Activated naive CD8-positive, alpha-beta T cell treated with anti-CD3 and anti-CD28 coated beads, Interleukin-2, amount 10 ng/mL, durations not matched to agents 7 days and 5 days (primary cell): ENCODE results near the gene TAP2. TPM values are rescaled to one million over a fixed set of nuclear protein-coding genes. Genes with fewer than 3 reads are reported as not detected.
"Not testable (repeated sequence)": the region's sequence is repeated elsewhere in the genome, so short reads cannot be mapped to it uniquely, and the experiment has no call there.

ENCODE experiments used
- ATAC-seq: fragments of 150-1000 bp; cut with Tn5 transposase; one replicate; pipeline ENCODE4 v1.10.0; 2021; ENCODE audit warnings: low read depth, moderate library complexity
- POLR2A ChIA-PET: fragments of 350-600 bp; sonication (Branson Sonifier 250); formaldehyde crosslinking; loops from one replicate; lab custom pipeline; 2021; ENCODE audit warnings: antibody characterized with exemption; lab: Charles Lee
- DNase-seq: peaks from one replicate; pipeline ENCODE4 v3.0.0; 2021
- H3K27ac Mint-ChIP-seq: one replicate; pipeline ENCODE4 v1.8.0; 2022; ENCODE audit warnings: mild to moderate bottlenecking, mixed read lengths
- H3K27me3 Mint-ChIP-seq: one replicate; pipeline ENCODE4 v1.8.0; 2022; ENCODE audit warnings: mild to moderate bottlenecking, moderate library complexity, mixed read lengths
- H3K36me3 Mint-ChIP-seq: one replicate; pipeline ENCODE4 v1.8.0; 2021; ENCODE audit warnings: mild to moderate bottlenecking, mixed read lengths
- H3K4me1 Mint-ChIP-seq: one replicate; pipeline ENCODE4 v1.8.0; 2021; ENCODE audit warnings: mixed read lengths
- H3K4me3 Mint-ChIP-seq: one replicate; pipeline ENCODE4 v1.8.0; 2022; ENCODE audit warnings: mild to moderate bottlenecking, moderate library complexity, mixed read lengths
- H3K9me3 Mint-ChIP-seq: one replicate; pipeline ENCODE4 v1.8.0; 2021; ENCODE audit warnings: mixed read lengths
- total RNA-seq, 2 experiments: library from RNA; stranded (reverse); gene quantifications; one replicate each; pipeline ENCODE4 v1.2.3, GENCODE V29; 2021

Gene TAP2
- 100 to 1,000 TPM; 209 to 210 TPM for total RNA-seq

- Mint-ChIP-seq H3K27ac (peak within 1 kb of the TSS; percentile 100), H3K4me1 (peaks cover 75% of the 10 kb centered on the region), H3K4me3 (peak within 1 kb of the TSS; percentile 72), H3K27me3 (no peaks in the 10 kb centered on the region), H3K36me3 (peaks cover 69% of the 10 kb centered on the region), H3K9me3 (no peaks in the 10 kb centered on the region)
- POLR2A ChIA-PET = interaction anchor here (0.5 to 10.7 kb wide), 19 partner anchors 9 to 643 kb away, joined by 3 to 773 read pairs (median 5); partner anchors contain the start of genes BRD2, HLA-DMA, HLA-DMB and PSMB9
- DNase-seq (peak; percentile 100), ATAC-seq (peak; percentile 79)
These were observed at the start of gene TAP2 for GRCh38 chr6:32838114-32838958. TSS of gene TAP2 (minus strand) at chr6:32838739. CDS start at chr6:32838233, 506 bp downstream.

- POLR2A ChIA-PET = interaction anchor here (1.0 kb wide), 1 partner anchor 84 kb away, joined by 3 read pairs; no protein-coding TSS in a partner anchor
- H3K27ac Mint-ChIP-seq = no peak overlapping the region
- no peak for DNase-seq
- peaks cover 12% of the 10 kb centered on the region for H3K27me3 Mint-ChIP-seq
- peaks cover 1% of the 10 kb centered on the region for H3K36me3 Mint-ChIP-seq
- peaks cover 2% of the 10 kb centered on the region for H3K4me1 Mint-ChIP-seq
- H3K4me3 Mint-ChIP-seq = no peak overlapping the region
- no peak for ATAC-seq
- no peaks in the 10 kb centered on the region for H3K9me3 Mint-ChIP-seq
These were observed 49.1 kb upstream of the TAP2 start for GRCh38 chr6:32887616-32888015.

GRCh38 chr6:32886681-32887383 lies 48.3 kb upstream of the TAP2 start:
- ATAC-seq = no peak
- no peaks in the 10 kb centered on the region for H3K9me3 Mint-ChIP-seq
- POLR2A ChIA-PET = interaction anchor here (1.0 to 1.7 kb wide), 3 partner anchors 85 to 98 kb away, joined by 3 to 11 read pairs (median 6); no protein-coding TSS in a partner anchor

GRCh38 chr6:32885698-32886286 lies 47.3 kb upstream of the TAP2 start:
- Mint-ChIP-seq H3K4me1 (peaks cover 5% of the 10 kb centered on the region), H3K36me3 (peaks cover 1% of the 10 kb centered on the region), H3K27ac (no peak overlapping the region), H3K4me3 (no peak overlapping the region), H3K27me3 (peaks cover 12% of the 10 kb centered on the region), H3K9me3 (no peaks in the 10 kb centered on the region)
- POLR2A ChIA-PET = interaction anchor here (1.0 to 1.7 kb wide), 3 partner anchors 82 to 99 kb away, joined by 3 to 11 read pairs (median 6); no protein-coding TSS in a partner anchor
- no peak for ATAC-seq
- DNase-seq = no peak

More at GRCh38 chr6:32886681-32887383, 48.3 kb upstream of the TAP2 start:
- peaks cover 4% of the 10 kb centered on the region for H3K4me1 Mint-ChIP-seq
- H3K27me3 Mint-ChIP-seq = peaks cover 12% of the 10 kb centered on the region
- no peak overlapping the region for H3K27ac Mint-ChIP-seq
- H3K36me3 Mint-ChIP-seq = peaks cover 1% of the 10 kb centered on the region
- no peak overlapping the region for H3K4me3 Mint-ChIP-seq
- DNase-seq = no peak

GRCh38 chr6:32883789-32884188 lies 45.2 kb upstream of the TAP2 start:
- POLR2A ChIA-PET = interaction anchor here (1.8 kb wide), 1 partner anchor 88 kb away, joined by 6 read pairs; no protein-coding TSS in a partner anchor
- H3K27ac Mint-ChIP-seq = no peak overlapping the region
- no peak for ATAC-seq

GRCh38 chr6:32882879-32883250 lies 44.3 kb upstream of the TAP2 start:
- DNase-seq (no peak), ATAC-seq (no peak)
- Mint-ChIP-seq H3K36me3 (peaks cover 6% of the 10 kb centered on the region), H3K27me3 (peaks cover 2% of the 10 kb centered on the region), H3K4me3 (no peak overlapping the region), H3K27ac (no peak overlapping the region), H3K4me1 (peaks cover 5% of the 10 kb centered on the region), H3K9me3 (no peaks in the 10 kb centered on the region)
- POLR2A ChIA-PET = interaction anchor here (0.7 to 1.8 kb wide), 2 partner anchors 11 to 89 kb away, joined by 4 to 6 read pairs; no protein-coding TSS in a partner anchor

More at GRCh38 chr6:32883789-32884188, 45.2 kb upstream of the TAP2 start:
- H3K9me3 Mint-ChIP-seq = no peaks in the 10 kb centered on the region
- no peak for DNase-seq
- peaks cover 6% of the 10 kb centered on the region for H3K36me3 Mint-ChIP-seq
- H3K27me3 Mint-ChIP-seq = peaks cover 7% of the 10 kb centered on the region
- H3K4me1 Mint-ChIP-seq = peaks cover 5% of the 10 kb centered on the region
- H3K4me3 Mint-ChIP-seq = no peak overlapping the region

GRCh38 chr6:32880962-32881361 lies 42.4 kb upstream of the TAP2 start:
- not testable (repeated sequence) for DNase-seq, ATAC-seq, H3K4me1 Mint-ChIP-seq, H3K4me3 Mint-ChIP-seq, H3K27me3 Mint-ChIP-seq, H3K9me3 Mint-ChIP-seq, H3K36me3 Mint-ChIP-seq, H3K27ac Mint-ChIP-seq
- POLR2A ChIA-PET = interaction anchor here (1.5 kb wide), 1 partner anchor 90 kb away, joined by 5 read pairs; no protein-coding TSS in a partner anchor

- peaks cover 6% of the 10 kb centered on the region for H3K36me3 Mint-ChIP-seq
- POLR2A ChIA-PET = interaction anchor here (1.5 kb wide), 1 partner anchor 92 kb away, joined by 5 read pairs; no protein-coding TSS in a partner anchor
- ATAC-seq = no peak
- H3K9me3 Mint-ChIP-seq = no peaks in the 10 kb centered on the region
- H3K27ac Mint-ChIP-seq = no peak overlapping the region
- no peak overlapping the region for H3K4me3 Mint-ChIP-seq
- DNase-seq = no peak
- peaks cover 3% of the 10 kb centered on the region for H3K4me1 Mint-ChIP-seq
- H3K27me3 Mint-ChIP-seq = no peaks in the 10 kb centered on the region
These were observed 41.2 kb upstream of the TAP2 start for GRCh38 chr6:32879691-32880090.

- ATAC-seq (no peak), DNase-seq (no peak)
- H3K4me1 Mint-ChIP-seq = peaks cover 1% of the 10 kb centered on the region
- H3K27ac Mint-ChIP-seq = no peak overlapping the region
- POLR2A ChIA-PET = no interaction called here
- peaks cover 6% of the 10 kb centered on the region for H3K36me3 Mint-ChIP-seq
- peaks cover 4% of the 10 kb centered on the region for H3K9me3 Mint-ChIP-seq
- H3K4me3 Mint-ChIP-seq = no peak overlapping the region
- peaks cover 8% of the 10 kb centered on the region for H3K27me3 Mint-ChIP-seq
These were observed 38.1 kb upstream of the TAP2 start for GRCh38 chr6:32876603-32877002.

- H3K36me3 Mint-ChIP-seq, H3K4me1 Mint-ChIP-seq, DNase-seq, H3K27ac Mint-ChIP-seq, H3K9me3 Mint-ChIP-seq, ATAC-seq, POLR2A ChIA-PET, H3K27me3 Mint-ChIP-seq, H3K4me3 Mint-ChIP-seq: not testable (repeated sequence)
These were observed 35.4 kb upstream of the TAP2 start for GRCh38 chr6:32873947-32874346.

- peaks cover 15% of the 10 kb centered on the region for H3K36me3 Mint-ChIP-seq
- peak; percentile 57 for ATAC-seq
- no peaks in the 10 kb centered on the region for H3K9me3 Mint-ChIP-seq
- no peak overlapping the region for H3K27ac Mint-ChIP-seq
- peaks cover 4% of the 10 kb centered on the region for H3K27me3 Mint-ChIP-seq
- no peak overlapping the region for H3K4me3 Mint-ChIP-seq
- POLR2A ChIA-PET = interaction anchor here (0.9 to 4.5 kb wide), 13 partner anchors 10 to 176 kb away, joined by 3 to 136 read pairs (median 5); partner anchors contain the start of genes PSMB8, PSMB9, TAP1 and TAP2
- H3K4me1 Mint-ChIP-seq = peaks cover 32% of the 10 kb centered on the region
- peak; percentile 81 for DNase-seq
These were observed 29.8 kb upstream of the TAP2 start for GRCh38 chr6:32868257-32868788.

GRCh38 chr6:32867554-32868256 lies 29.2 kb upstream of the TAP2 start:
- Mint-ChIP-seq H3K36me3 (peaks cover 19% of the 10 kb centered on the region), H3K27me3 (peaks cover 2% of the 10 kb centered on the region), H3K4me1 (peaks cover 32% of the 10 kb centered on the region), H3K9me3 (no peaks in the 10 kb centered on the region), H3K4me3 (peak overlapping the region; percentile 76), H3K27ac (peak overlapping the region; percentile 97)
- peak; percentile 25 for ATAC-seq
- no peak for DNase-seq
- POLR2A ChIA-PET = interaction anchor here (0.9 to 4.5 kb wide), 15 partner anchors 9 to 176 kb away, joined by 3 to 136 read pairs (median 5); partner anchors contain the start of genes PSMB8, PSMB9, TAP1 and TAP2
